SK-N-SH treated with all-trans-retinoic acid at 6 μM for 48 hours (cell line): ENCODE data around the gene LRP5.

Experiments used
- BACH2 ChIP-seq: fragments of 250-450 bp; sonication (Bioruptor Pico); IDR thresholded peaks from 2 replicates; pipeline ENCODE4 v1.9.0; 2021; ENCODE audit warnings: mild to moderate bottlenecking, borderline replicate concordance
- CSDC2 ChIP-seq: fragments of 250-450 bp; sonication (Bioruptor Pico); IDR thresholded peaks from 2 replicates; pipeline ENCODE4 v1.5.0; 2020; ENCODE audit warnings: mild to moderate bottlenecking, moderate library complexity
- ESRRG ChIP-seq: fragments of 250-450 bp; sonication (Bioruptor Pico); IDR thresholded peaks from 2 replicates; pipeline ENCODE4 v1.6.1; 2021; ENCODE audit warnings: mild to moderate bottlenecking
- PPARA ChIP-seq: fragments of 250-450 bp; sonication (Bioruptor Pico); IDR thresholded peaks from 2 replicates; pipeline ENCODE4 v1.5.0; 2020; ENCODE audit warnings: mild to moderate bottlenecking, borderline replicate concordance
- TCF4 ChIP-seq: fragments of 250-450 bp; sonication (Bioruptor Pico); IDR thresholded peaks from 2 replicates; pipeline ENCODE4 v1.8.0; 2021; ENCODE audit warnings: mild to moderate bottlenecking, moderate library complexity, borderline replicate concordance
- ZC3H10 ChIP-seq: fragments of 250-450 bp; sonication (Bioruptor Pico); IDR thresholded peaks from 2 replicates; pipeline ENCODE4 v1.5.1; 2021; ENCODE audit warnings: mild to moderate bottlenecking, moderate library complexity
- ZNF70 ChIP-seq: fragments of 450-650 bp; formaldehyde crosslinking; IDR thresholded peaks from 2 replicates; pipeline ENCODE4 v1.5.0; 2020; ENCODE audit warnings: mild to moderate bottlenecking, moderate library complexity
- ZNF8 ChIP-seq: fragments of 450-650 bp; formaldehyde crosslinking; IDR thresholded peaks from 2 replicates; pipeline ENCODE4 v1.5.0; 2020; ENCODE audit warnings: mild to moderate bottlenecking, moderate library complexity
- TF ChIP-seq, protein P1 (sequence below): fragments of 250-450 bp; sonication (Bioruptor Pico); IDR thresholded peaks from 2 replicates; pipeline ENCODE4 v1.8.0; 2020; ENCODE audit warnings: mild to moderate bottlenecking, moderate library complexity, borderline replicate concordance
- TF ChIP-seq, protein P2 (sequence below): fragments of 250-450 bp; sonication (Bioruptor Pico); IDR thresholded peaks from 2 replicates; pipeline ENCODE4 v1.5.1; 2021; ENCODE audit warnings: mild to moderate bottlenecking, moderate library complexity
- TF ChIP-seq, protein P3 (sequence below): fragments of 250-450 bp; sonication (Bioruptor Pico); IDR thresholded peaks from 2 replicates; pipeline ENCODE4 v1.5.0; 2020; ENCODE audit warnings: mild to moderate bottlenecking, moderate library complexity
- TF ChIP-seq, protein P4 (sequence below): fragments of 250-450 bp; sonication (Bioruptor Pico); IDR thresholded peaks from 2 replicates; pipeline ENCODE4 v1.5.1; 2020; ENCODE audit warnings: low read depth, mild to moderate bottlenecking, moderate library complexity

DNA sequence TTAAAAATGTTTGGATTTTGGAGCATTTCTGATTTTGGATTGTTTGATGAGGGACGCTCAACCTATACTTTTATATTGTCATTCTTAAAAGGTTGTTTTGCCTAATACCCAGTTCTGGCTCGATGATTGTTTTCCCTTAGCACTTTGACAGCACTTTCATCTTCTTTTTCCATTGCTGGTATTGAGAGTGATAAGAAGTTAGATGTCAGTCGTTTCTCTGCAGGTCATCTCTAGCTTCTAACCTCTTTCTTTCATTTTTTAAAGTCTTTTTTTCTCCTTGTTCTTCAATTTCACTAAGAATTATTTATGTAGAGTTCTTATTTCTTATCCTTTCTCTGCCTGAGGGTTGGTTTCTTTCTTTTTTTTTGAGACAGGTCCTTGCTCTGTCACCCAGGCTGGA lies 167.0 kb downstream of the LRP5 start:
- TF ChIP-seq TCF4 = no peak
- TF ChIP-seq CSDC2 (CRISPR knock-in tag) = no peak
- TF ChIP-seq, protein P1, sequence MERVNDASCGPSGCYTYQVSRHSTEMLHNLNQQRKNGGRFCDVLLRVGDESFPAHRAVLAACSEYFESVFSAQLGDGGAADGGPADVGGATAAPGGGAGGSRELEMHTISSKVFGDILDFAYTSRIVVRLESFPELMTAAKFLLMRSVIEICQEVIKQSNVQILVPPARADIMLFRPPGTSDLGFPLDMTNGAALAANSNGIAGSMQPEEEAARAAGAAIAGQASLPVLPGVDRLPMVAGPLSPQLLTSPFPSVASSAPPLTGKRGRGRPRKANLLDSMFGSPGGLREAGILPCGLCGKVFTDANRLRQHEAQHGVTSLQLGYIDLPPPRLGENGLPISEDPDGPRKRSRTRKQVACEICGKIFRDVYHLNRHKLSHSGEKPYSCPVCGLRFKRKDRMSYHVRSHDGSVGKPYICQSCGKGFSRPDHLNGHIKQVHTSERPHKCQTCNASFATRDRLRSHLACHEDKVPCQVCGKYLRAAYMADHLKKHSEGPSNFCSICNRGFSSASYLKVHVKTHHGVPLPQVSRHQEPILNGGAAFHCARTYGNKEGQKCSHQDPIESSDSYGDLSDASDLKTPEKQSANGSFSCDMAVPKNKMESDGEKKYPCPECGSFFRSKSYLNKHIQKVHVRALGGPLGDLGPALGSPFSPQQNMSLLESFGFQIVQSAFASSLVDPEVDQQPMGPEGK (CRISPR knock-in tag) = no peak
- TF ChIP-seq, protein P2, sequence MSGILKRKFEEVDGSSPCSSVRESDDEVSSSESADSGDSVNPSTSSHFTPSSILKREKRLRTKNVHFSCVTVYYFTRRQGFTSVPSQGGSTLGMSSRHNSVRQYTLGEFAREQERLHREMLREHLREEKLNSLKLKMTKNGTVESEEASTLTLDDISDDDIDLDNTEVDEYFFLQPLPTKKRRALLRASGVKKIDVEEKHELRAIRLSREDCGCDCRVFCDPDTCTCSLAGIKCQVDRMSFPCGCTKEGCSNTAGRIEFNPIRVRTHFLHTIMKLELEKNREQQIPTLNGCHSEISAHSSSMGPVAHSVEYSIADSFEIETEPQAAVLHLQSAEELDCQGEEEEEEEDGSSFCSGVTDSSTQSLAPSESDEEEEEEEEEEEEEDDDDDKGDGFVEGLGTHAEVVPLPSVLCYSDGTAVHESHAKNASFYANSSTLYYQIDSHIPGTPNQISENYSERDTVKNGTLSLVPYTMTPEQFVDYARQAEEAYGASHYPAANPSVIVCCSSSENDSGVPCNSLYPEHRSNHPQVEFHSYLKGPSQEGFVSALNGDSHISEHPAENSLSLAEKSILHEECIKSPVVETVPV (CRISPR knock-in tag) = no peak
- no peak for TF ChIP-seq ZC3H10 (CRISPR knock-in tag)
- no peak for TF ChIP-seq BACH2
- no peak for TF ChIP-seq ZNF70
- TF ChIP-seq, protein P3, sequence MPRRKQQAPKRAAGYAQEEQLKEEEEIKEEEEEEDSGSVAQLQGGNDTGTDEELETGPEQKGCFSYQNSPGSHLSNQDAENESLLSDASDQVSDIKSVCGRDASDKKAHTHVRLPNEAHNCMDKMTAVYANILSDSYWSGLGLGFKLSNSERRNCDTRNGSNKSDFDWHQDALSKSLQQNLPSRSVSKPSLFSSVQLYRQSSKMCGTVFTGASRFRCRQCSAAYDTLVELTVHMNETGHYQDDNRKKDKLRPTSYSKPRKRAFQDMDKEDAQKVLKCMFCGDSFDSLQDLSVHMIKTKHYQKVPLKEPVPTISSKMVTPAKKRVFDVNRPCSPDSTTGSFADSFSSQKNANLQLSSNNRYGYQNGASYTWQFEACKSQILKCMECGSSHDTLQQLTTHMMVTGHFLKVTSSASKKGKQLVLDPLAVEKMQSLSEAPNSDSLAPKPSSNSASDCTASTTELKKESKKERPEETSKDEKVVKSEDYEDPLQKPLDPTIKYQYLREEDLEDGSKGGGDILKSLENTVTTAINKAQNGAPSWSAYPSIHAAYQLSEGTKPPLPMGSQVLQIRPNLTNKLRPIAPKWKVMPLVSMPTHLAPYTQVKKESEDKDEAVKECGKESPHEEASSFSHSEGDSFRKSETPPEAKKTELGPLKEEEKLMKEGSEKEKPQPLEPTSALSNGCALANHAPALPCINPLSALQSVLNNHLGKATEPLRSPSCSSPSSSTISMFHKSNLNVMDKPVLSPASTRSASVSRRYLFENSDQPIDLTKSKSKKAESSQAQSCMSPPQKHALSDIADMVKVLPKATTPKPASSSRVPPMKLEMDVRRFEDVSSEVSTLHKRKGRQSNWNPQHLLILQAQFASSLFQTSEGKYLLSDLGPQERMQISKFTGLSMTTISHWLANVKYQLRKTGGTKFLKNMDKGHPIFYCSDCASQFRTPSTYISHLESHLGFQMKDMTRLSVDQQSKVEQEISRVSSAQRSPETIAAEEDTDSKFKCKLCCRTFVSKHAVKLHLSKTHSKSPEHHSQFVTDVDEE = no peak
- TF ChIP-seq, protein P4, sequence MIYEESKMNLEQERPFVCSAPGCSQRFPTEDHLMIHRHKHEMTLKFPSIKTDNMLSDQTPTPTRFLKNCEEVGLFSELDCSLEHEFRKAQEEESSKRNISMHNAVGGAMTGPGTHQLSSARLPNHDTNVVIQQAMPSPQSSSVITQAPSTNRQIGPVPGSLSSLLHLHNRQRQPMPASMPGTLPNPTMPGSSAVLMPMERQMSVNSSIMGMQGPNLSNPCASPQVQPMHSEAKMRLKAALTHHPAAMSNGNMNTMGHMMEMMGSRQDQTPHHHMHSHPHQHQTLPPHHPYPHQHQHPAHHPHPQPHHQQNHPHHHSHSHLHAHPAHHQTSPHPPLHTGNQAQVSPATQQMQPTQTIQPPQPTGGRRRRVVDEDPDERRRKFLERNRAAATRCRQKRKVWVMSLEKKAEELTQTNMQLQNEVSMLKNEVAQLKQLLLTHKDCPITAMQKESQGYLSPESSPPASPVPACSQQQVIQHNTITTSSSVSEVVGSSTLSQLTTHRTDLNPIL (CRISPR knock-in tag) = no peak
- TF ChIP-seq PPARA (CRISPR knock-in tag) = no peak
- TF ChIP-seq ZNF8 (CRISPR knock-in tag) = no peak
- TF ChIP-seq ESRRG = no peak
